ENCODE measurements around the gene CCDC188.

Gene CCDC188

GRCh38 chr22:20138417-20138738 is 12.5 kb downstream of the CCDC188 start:
- CTCF ChIA-PET, result interaction anchor here (1.0 kb wide), 1 partner anchor 316 kb away, joined by 3 read pairs; no protein-coding TSS in a partner anchor

GRCh38 chr22:20137671-20138416 is 13.0 kb downstream of the CCDC188 start:
- H3K4me1 ChIP-seq (ENCODE audit: control extremely low read depth in 1 of 4, control insufficient read depth in 4 of 4, insufficient read depth in 4 of 4, low read length in 3 of 4), result peaks cover 0 to 41% (median 37%) of the 10 kb centered on the region in 4 experiments
- no peaks in the 10 kb centered on the region for H3K9me3 ChIP-seq (ENCODE audit: control extremely low read depth in 1 of 5, control insufficient read depth in 4 of 5, insufficient read depth in 2 of 5, low read depth in 1 of 5, low read length in 4 of 5)
- H3K36me3 ChIP-seq (ENCODE audit: control insufficient read depth in 4 of 4, insufficient read depth in 4 of 4, low read length in 3 of 4), result peaks cover 0 to 33% (median 12%) of the 10 kb centered on the region in 4 experiments
- H3K27me3 ChIP-seq (replicated peaks in 2 of 5; ENCODE audit: control insufficient read depth in 4 of 5, insufficient read depth in 5 of 5, low read length in 4 of 5), result no peaks in the 10 kb centered on the region
- ChIA-PET POLR2A (no interaction called here), CTCF (no interaction called here)
- WGBS (ENCODE audit: insufficient coverage), result 35% methylated on average over 19 of the region's 26 CpGs
- no peak for DNase-seq
- H3K27ac ChIP-seq (ENCODE audit: insufficient read depth in 1 of 2, low read depth in 1 of 2, low read length in 2 of 2, poor library complexity in 1 of 2, severe bottlenecking in 2 of 2), result no peak overlapping the region
- peak overlapping the region in 1 of 7 experiments; percentile 10 for H3K4me3 ChIP-seq (ENCODE audit: control insufficient read depth in 1 of 7, extremely low read depth in 1 of 7, insufficient read depth in 4 of 7, low read depth in 2 of 7, low read length in 6 of 7)

More at GRCh38 chr22:20138417-20138738, 12.5 kb downstream of the CCDC188 start:
- no peak overlapping the region for H3K4me3 ChIP-seq (ENCODE audit: control insufficient read depth in 1 of 7, extremely low read depth in 1 of 7, insufficient read depth in 4 of 7, low read depth in 2 of 7, low read length in 6 of 7)
- POLR2A ChIA-PET, result no interaction called here
- WGBS (ENCODE audit: insufficient coverage), result 100% methylated on average over 1 of the region's 4 CpGs
- no peaks in the 10 kb centered on the region for H3K9me3 ChIP-seq (ENCODE audit: control extremely low read depth in 1 of 5, control insufficient read depth in 4 of 5, insufficient read depth in 2 of 5, low read depth in 1 of 5, low read length in 4 of 5)
- H3K27ac ChIP-seq (ENCODE audit: insufficient read depth in 1 of 2, low read depth in 1 of 2, low read length in 2 of 2, poor library complexity in 1 of 2, severe bottlenecking in 2 of 2), result no peak overlapping the region
- H3K36me3 ChIP-seq (ENCODE audit: control insufficient read depth in 4 of 4, insufficient read depth in 4 of 4, low read length in 3 of 4), result peaks cover 0 to 35% (median 15%) of the 10 kb centered on the region in 4 experiments
- H3K27me3 ChIP-seq (replicated peaks in 2 of 5; ENCODE audit: control insufficient read depth in 4 of 5, insufficient read depth in 5 of 5, low read length in 4 of 5), result no peaks in the 10 kb centered on the region
- H3K4me1 ChIP-seq (ENCODE audit: control extremely low read depth in 1 of 4, control insufficient read depth in 4 of 4, insufficient read depth in 4 of 4, low read length in 3 of 4), result peaks cover 0 to 37% (median 32%) of the 10 kb centered on the region in 4 experiments
- no peak for DNase-seq

DNA sequence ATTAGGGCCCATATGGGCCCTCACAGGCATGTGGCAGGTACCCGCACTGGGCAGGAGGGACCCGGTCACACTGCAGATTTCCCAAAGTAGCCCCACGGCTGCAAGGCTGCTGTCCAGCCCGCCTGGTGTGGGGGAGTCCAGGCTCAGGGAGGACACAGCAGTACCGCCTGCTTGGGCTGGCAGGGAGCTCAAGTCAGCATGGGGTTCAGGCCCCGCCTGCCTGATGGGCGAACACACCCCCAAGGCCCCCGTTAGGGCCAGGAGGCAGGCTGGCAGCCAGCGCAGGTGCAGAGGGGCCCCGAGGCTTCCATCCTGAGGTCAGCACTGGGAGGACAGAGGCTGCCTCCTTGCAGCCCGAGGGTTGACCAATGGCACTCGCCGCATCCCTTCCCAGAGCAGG is 13.7 kb downstream of the CCDC188 start:
- no peak overlapping the region for H3K27ac ChIP-seq (ENCODE audit: insufficient read depth in 1 of 2, low read depth in 1 of 2, low read length in 2 of 2, poor library complexity in 1 of 2, severe bottlenecking in 2 of 2)
- WGBS (ENCODE audit: insufficient coverage), result 90% methylated on average over 13 of the region's 13 CpGs
- H3K4me1 ChIP-seq (ENCODE audit: control extremely low read depth in 1 of 4, control insufficient read depth in 4 of 4, insufficient read depth in 4 of 4, low read length in 3 of 4), result peaks cover 0 to 49% (median 45%) of the 10 kb centered on the region in 4 experiments
- peaks cover 0 to 28% (median 11%) of the 10 kb centered on the region in 4 experiments for H3K36me3 ChIP-seq (ENCODE audit: control insufficient read depth in 4 of 4, insufficient read depth in 4 of 4, low read length in 3 of 4)
- H3K9me3 ChIP-seq (ENCODE audit: control extremely low read depth in 1 of 5, control insufficient read depth in 4 of 5, insufficient read depth in 2 of 5, low read depth in 1 of 5, low read length in 4 of 5), result no peaks in the 10 kb centered on the region
- ChIA-PET POLR2A (no interaction called here), CTCF (interaction anchor here (1.3 kb wide), 1 partner anchor 20 kb away, joined by 3 read pairs; no protein-coding TSS in a partner anchor)
- no peaks in the 10 kb centered on the region for H3K27me3 ChIP-seq (replicated peaks in 2 of 5; ENCODE audit: control insufficient read depth in 4 of 5, insufficient read depth in 5 of 5, low read length in 4 of 5)
- no peak overlapping the region for H3K4me3 ChIP-seq (ENCODE audit: control insufficient read depth in 1 of 7, extremely low read depth in 1 of 7, insufficient read depth in 4 of 7, low read depth in 2 of 7, low read length in 6 of 7)
- no peak for DNase-seq

- Histone ChIP-seq H3K4me1 (ENCODE audit: control extremely low read depth in 1 of 4, control insufficient read depth in 4 of 4, insufficient read depth in 4 of 4, low read length in 3 of 4) (peaks cover 0 to 49% (median 46%) of the 10 kb centered on the region in 4 experiments), H3K36me3 (ENCODE audit: control insufficient read depth in 4 of 4, insufficient read depth in 4 of 4, low read length in 3 of 4) (peaks cover 0 to 24% (median 8%) of the 10 kb centered on the region in 4 experiments), H3K9me3 (ENCODE audit: control extremely low read depth in 1 of 5, control insufficient read depth in 4 of 5, insufficient read depth in 2 of 5, low read depth in 1 of 5, low read length in 4 of 5) (no peaks in the 10 kb centered on the region), H3K27ac (ENCODE audit: insufficient read depth in 1 of 2, low read depth in 1 of 2, low read length in 2 of 2, poor library complexity in 1 of 2, severe bottlenecking in 2 of 2) (no peak overlapping the region), H3K4me3 (ENCODE audit: control insufficient read depth in 1 of 7, extremely low read depth in 1 of 7, insufficient read depth in 4 of 7, low read depth in 2 of 7, low read length in 6 of 7) (no peak overlapping the region), H3K27me3 (replicated peaks in 2 of 5; ENCODE audit: control insufficient read depth in 4 of 5, insufficient read depth in 5 of 5, low read length in 4 of 5) (no peaks in the 10 kb centered on the region)
- no peak for DNase-seq
- ChIA-PET CTCF (interaction anchor here (1.3 kb wide), 1 partner anchor 20 kb away, joined by 3 read pairs; no protein-coding TSS in a partner anchor), POLR2A (no interaction called here)
- 98% methylated on average over 5 of the region's 5 CpGs for WGBS (ENCODE audit: insufficient coverage)
These were observed 14.3 kb downstream of the CCDC188 start for GRCh38 chr22:20136603-20136873.

- ChIA-PET CTCF (interaction anchor here (1.1 to 1.3 kb wide), 3 partner anchors 16 to 123 kb away, joined by 3 read pairs; no protein-coding TSS in a partner anchor), POLR2A (no interaction called here)
- peaks cover 0 to 19% (median 6%) of the 10 kb centered on the region in 4 experiments for H3K36me3 ChIP-seq (ENCODE audit: control insufficient read depth in 4 of 4, insufficient read depth in 4 of 4, low read length in 3 of 4)
- DNase-seq, result no peak
- no peak overlapping the region for H3K4me3 ChIP-seq (ENCODE audit: control insufficient read depth in 1 of 7, extremely low read depth in 1 of 7, insufficient read depth in 4 of 7, low read depth in 2 of 7, low read length in 6 of 7)
- peaks cover 0 to 49% (median 47%) of the 10 kb centered on the region in 4 experiments for H3K4me1 ChIP-seq (ENCODE audit: control extremely low read depth in 1 of 4, control insufficient read depth in 4 of 4, insufficient read depth in 4 of 4, low read length in 3 of 4)
- H3K27me3 ChIP-seq (replicated peaks in 2 of 5; ENCODE audit: control insufficient read depth in 4 of 5, insufficient read depth in 5 of 5, low read length in 4 of 5), result no peaks in the 10 kb centered on the region
- no peaks in the 10 kb centered on the region for H3K9me3 ChIP-seq (ENCODE audit: control extremely low read depth in 1 of 5, control insufficient read depth in 4 of 5, insufficient read depth in 2 of 5, low read depth in 1 of 5, low read length in 4 of 5)
- whole genome bisulfite sequencing (ENCODE audit: insufficient coverage), result 94% methylated on average over 18 of the region's 25 CpGs
- no peak overlapping the region for H3K27ac ChIP-seq (ENCODE audit: insufficient read depth in 1 of 2, low read depth in 1 of 2, low read length in 2 of 2, poor library complexity in 1 of 2, severe bottlenecking in 2 of 2)
These were observed 14.9 kb downstream of the CCDC188 start for GRCh38 chr22:20135806-20136602.

GRCh38 chr22:20135265-20135664 is 15.6 kb downstream of the CCDC188 start:
- no peak overlapping the region for H3K27ac ChIP-seq (ENCODE audit: insufficient read depth in 1 of 2, low read depth in 1 of 2, low read length in 2 of 2, poor library complexity in 1 of 2, severe bottlenecking in 2 of 2)

More at GRCh38 chr22:20135265-20135664, 15.6 kb downstream of the CCDC188 start:
- no peak for DNase-seq
- POLR2A ChIA-PET, result no interaction called here
- WGBS (ENCODE audit: insufficient coverage), result 66% methylated on average over 2 of the region's 4 CpGs
- Histone ChIP-seq H3K9me3 (ENCODE audit: control extremely low read depth in 1 of 5, control insufficient read depth in 4 of 5, insufficient read depth in 2 of 5, low read depth in 1 of 5, low read length in 4 of 5) (no peaks in the 10 kb centered on the region), H3K4me3 (ENCODE audit: control insufficient read depth in 1 of 7, extremely low read depth in 1 of 7, insufficient read depth in 4 of 7, low read depth in 2 of 7, low read length in 6 of 7) (no peak overlapping the region), H3K4me1 (ENCODE audit: control extremely low read depth in 1 of 4, control insufficient read depth in 4 of 4, insufficient read depth in 4 of 4, low read length in 3 of 4) (peaks cover 0 to 56% (median 54%) of the 10 kb centered on the region in 4 experiments), H3K27me3 (replicated peaks in 2 of 5; ENCODE audit: control insufficient read depth in 4 of 5, insufficient read depth in 5 of 5, low read length in 4 of 5) (no peaks in the 10 kb centered on the region), H3K36me3 (ENCODE audit: control insufficient read depth in 4 of 4, insufficient read depth in 4 of 4, low read length in 3 of 4) (peaks cover 0 to 12% (median 4%) of the 10 kb centered on the region in 4 experiments)
- CTCF ChIA-PET, result interaction anchor here (1.1 to 1.3 kb wide), 2 partner anchors 15 to 123 kb away, joined by 3 read pairs; no protein-coding TSS in a partner anchor

Measured in common myeloid progenitor, CD34-positive (primary cell).